ENCODE results near the gene SART3. TPM values are rescaled to one million over a fixed set of nuclear protein-coding genes. Genes with fewer than 3 reads are reported as not detected.

Gene SART3
- total RNA-seq, 1 experiment from 2014 or later = 89.4 TPM

GRCh38 chr12:108587826-108588225 lies 26.9 kb upstream of the SART3 start:
- Histone ChIP-seq H3K79me1 (ENCODE audit: insufficient read depth, low read depth, low read length, poor library complexity, severe bottlenecking) (no peaks in the 10 kb centered on the region), H4K20me1 (ENCODE audit: control insufficient read depth, insufficient read depth, insufficient read length) (no peaks in the 10 kb centered on the region), H3K79me2 (ENCODE audit: insufficient read depth, low read length) (no peaks in the 10 kb centered on the region), H3K56ac (ENCODE audit: insufficient read length, low read depth, low read length) (no peak overlapping the region), H2AFZ (ENCODE audit: low read length) (no peak overlapping the region), H2BK5ac (ENCODE audit: insufficient read length, low read length) (no peak overlapping the region), H3K23me2 (ENCODE audit: insufficient read length, low read depth, low read length, poor library complexity, severe bottlenecking) (no peaks in the 10 kb centered on the region), H4K91ac (ENCODE audit: insufficient read length, low read depth, low read length) (no peak overlapping the region), H3K4me2 (ENCODE audit: insufficient read depth, insufficient read length, low read length) (no peak overlapping the region), H4K8ac (replicated peaks; ENCODE audit: insufficient read length, low read depth, low read length) (no peak overlapping the region), H3K14ac (ENCODE audit: insufficient read depth, low read length) (no peak overlapping the region; the same call in 1 of the 2 replicates), H3K27ac (ENCODE audit: insufficient read length, low read depth, low read length) (no peak overlapping the region), H3K4me1 (ENCODE audit: insufficient read depth, low read length) (no peaks in the 10 kb centered on the region), H3K4ac (ENCODE audit: low read depth, low read length) (no peak overlapping the region), H2AK5ac (ENCODE audit: insufficient read length, low read length) (no peak overlapping the region), H2BK20ac (ENCODE audit: low read depth, low read length, poor library complexity, severe bottlenecking) (no peak overlapping the region), H3K9ac (ENCODE audit: extremely low read depth, insufficient read length, low read length) (no peak overlapping the region), H3K27me3 (ENCODE audit: insufficient read depth, low read length) (no peaks in the 10 kb centered on the region), H3K23ac (ENCODE audit: insufficient read length, low read depth, low read length) (no peak overlapping the region), H2BK120ac (ENCODE audit: low read depth, low read length, poor library complexity, severe bottlenecking) (no peak overlapping the region), H2BK12ac (ENCODE audit: insufficient read length, low read depth, low read length) (no peak overlapping the region), H2BK15ac (ENCODE audit: low read depth, low read length) (no peak overlapping the region), H3K18ac (ENCODE audit: insufficient read length, low read depth, low read length) (no peak overlapping the region), H3T11ph (ENCODE audit: low read length) (no peak overlapping the region), H4K5ac (ENCODE audit: insufficient read length, low read depth, low read length) (no peak overlapping the region), H3K9me3 (ENCODE audit: control insufficient read depth, low read depth, low read length) (no peaks in the 10 kb centered on the region)
- no peak for DNase-seq
- no CpG with 5 or more reads among the region's 4 CpGs for WGBS (ENCODE audit: extremely low coverage, insufficient read length, low lambda C conversion rate)
- H3K27me3 Mint-ChIP-seq (ENCODE audit: low read depth) = no peaks in the 10 kb centered on the region
- H3K27ac Mint-ChIP-seq = peak overlapping the region in 1 of 3 experiments; percentile 90; a peak in 1 of 7 replicates
- no peaks in the 10 kb centered on the region for H3K36me3 Mint-ChIP-seq (ENCODE audit: insufficient read depth in 1 of 3, low read depth in 3 of 3)
- no peak for TF ChIP-seq CTCF (conservative IDR thresholded peaks at IDR 0.05)
- peaks cover 12 to 33% of the 10 kb centered on the region in 2 experiments for H3K4me1 Mint-ChIP-seq
- H3K9me3 Mint-ChIP-seq = no peaks in the 10 kb centered on the region
- no peak overlapping the region for H3K4me3 Mint-ChIP-seq

Measured in H9 (cell line).